ENCODE results near the gene HIGD2A. TPM values are rescaled to one million over a fixed set of nuclear protein-coding genes. Genes with fewer than 3 reads are reported as not detected.

Gene HIGD2A
- total RNA-seq, 1 experiment from 2014 or later: 98.2 TPM

DNA sequence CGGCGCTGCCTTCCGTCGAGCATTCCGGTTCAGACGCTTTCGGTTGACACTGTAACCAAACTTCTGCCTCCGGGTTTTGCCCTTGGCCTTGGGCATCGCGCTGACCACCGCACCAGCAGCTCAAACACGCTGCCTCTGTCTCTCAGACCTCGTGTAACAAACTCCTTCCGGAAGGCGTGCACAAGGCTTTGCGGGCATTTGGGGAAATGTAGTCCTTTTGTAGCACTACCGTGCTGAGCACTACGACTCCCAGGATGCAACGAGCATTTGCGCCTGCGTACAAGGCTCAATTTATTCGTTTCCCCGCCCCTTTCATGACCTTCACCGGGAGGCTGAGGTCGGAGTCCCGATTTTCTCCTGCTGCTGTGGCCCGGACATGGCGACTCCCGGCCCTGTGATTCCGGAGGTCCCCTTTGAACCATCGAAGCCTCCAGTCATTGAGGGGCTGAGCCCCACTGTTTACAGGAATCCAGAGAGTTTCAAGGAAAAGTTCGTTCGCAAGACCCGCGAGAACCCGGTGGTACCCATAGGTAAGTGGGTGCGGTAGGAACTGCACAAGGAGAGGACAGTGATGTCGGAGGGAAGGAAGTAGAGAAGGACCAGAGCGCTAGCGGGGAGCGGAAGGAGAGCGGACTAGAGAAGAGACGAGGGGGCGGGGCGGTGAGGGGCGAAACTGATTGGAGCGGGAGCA is at the start of gene HIGD2A, which contains the start of gene NOP16 (continued):
- TF ChIP-seq ZSCAN18 (CRISPR knock-in tag; IDR thresholded peaks at IDR 0.05) (no peak), PRRX2 (CRISPR knock-in tag; IDR thresholded peaks at IDR 0.05) (no peak), NR3C1 (CRISPR knock-in tag; conservative IDR thresholded peaks at IDR 0.05; ENCODE audit: low read depth) (no peak), OVOL2 (CRISPR knock-in tag; IDR thresholded peaks at IDR 0.05; ENCODE audit: borderline replicate concordance) (no peak), CDX4 (CRISPR knock-in tag; IDR thresholded peaks at IDR 0.05; ENCODE audit: borderline replicate concordance) (no peak), E2F4 (CRISPR knock-in tag; IDR thresholded peaks at IDR 0.05; ENCODE audit: borderline replicate concordance, low read depth) (no peak), FOXP4 (CRISPR knock-in tag; IDR thresholded peaks at IDR 0.05) (peak; percentile 60; the same call in 1 of the 2 replicates), TEAD4 (CRISPR knock-in tag; IDR thresholded peaks at IDR 0.05) (peak; percentile 25; the same call in 1 of the 2 replicates), ZNF317 (CRISPR knock-in tag; IDR thresholded peaks at IDR 0.05; ENCODE audit: borderline replicate concordance, low read depth) (no peak), SMAD4 (CRISPR knock-in tag; IDR thresholded peaks at IDR 0.05) (no peak)
- TF ChIP-seq, protein P1, sequence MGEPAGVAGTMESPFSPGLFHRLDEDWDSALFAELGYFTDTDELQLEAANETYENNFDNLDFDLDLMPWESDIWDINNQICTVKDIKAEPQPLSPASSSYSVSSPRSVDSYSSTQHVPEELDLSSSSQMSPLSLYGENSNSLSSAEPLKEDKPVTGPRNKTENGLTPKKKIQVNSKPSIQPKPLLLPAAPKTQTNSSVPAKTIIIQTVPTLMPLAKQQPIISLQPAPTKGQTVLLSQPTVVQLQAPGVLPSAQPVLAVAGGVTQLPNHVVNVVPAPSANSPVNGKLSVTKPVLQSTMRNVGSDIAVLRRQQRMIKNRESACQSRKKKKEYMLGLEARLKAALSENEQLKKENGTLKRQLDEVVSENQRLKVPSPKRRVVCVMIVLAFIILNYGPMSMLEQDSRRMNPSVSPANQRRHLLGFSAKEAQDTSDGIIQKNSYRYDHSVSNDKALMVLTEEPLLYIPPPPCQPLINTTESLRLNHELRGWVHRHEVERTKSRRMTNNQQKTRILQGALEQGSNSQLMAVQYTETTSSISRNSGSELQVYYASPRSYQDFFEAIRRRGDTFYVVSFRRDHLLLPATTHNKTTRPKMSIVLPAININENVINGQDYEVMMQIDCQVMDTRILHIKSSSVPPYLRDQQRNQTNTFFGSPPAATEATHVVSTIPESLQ (CRISPR knock-in tag; IDR thresholded peaks at IDR 0.05): no peak

GRCh38 chr5:176339304-176339703 is 49.2 kb upstream of the HIGD2A start:
- Mint-ChIP-seq H3K27me3 (ENCODE audit: low read depth) (no peaks in the 10 kb centered on the region), H3K36me3 (peaks cover 18% of the 10 kb centered on the region), H3K27ac (no peak overlapping the region), H3K9me3 (no peaks in the 10 kb centered on the region), H3K4me3 (no peak overlapping the region), H3K4me1 (no peaks in the 10 kb centered on the region)
- DNase-seq (ENCODE audit: low spot score): no peak
- CTCF ChIA-PET: no interaction called here
- TF ChIP-seq MXD4 (CRISPR knock-in tag; IDR thresholded peaks at IDR 0.05; ENCODE audit: borderline replicate concordance) (no peak), RELA (CRISPR knock-in tag; IDR thresholded peaks at IDR 0.05; ENCODE audit: borderline replicate concordance) (no peak), HMGA2 (CRISPR knock-in tag; IDR thresholded peaks at IDR 0.05) (no peak), ELF4 (CRISPR knock-in tag; IDR thresholded peaks at IDR 0.05; ENCODE audit: low read depth) (no peak)
- TF ChIP-seq, protein P2, sequence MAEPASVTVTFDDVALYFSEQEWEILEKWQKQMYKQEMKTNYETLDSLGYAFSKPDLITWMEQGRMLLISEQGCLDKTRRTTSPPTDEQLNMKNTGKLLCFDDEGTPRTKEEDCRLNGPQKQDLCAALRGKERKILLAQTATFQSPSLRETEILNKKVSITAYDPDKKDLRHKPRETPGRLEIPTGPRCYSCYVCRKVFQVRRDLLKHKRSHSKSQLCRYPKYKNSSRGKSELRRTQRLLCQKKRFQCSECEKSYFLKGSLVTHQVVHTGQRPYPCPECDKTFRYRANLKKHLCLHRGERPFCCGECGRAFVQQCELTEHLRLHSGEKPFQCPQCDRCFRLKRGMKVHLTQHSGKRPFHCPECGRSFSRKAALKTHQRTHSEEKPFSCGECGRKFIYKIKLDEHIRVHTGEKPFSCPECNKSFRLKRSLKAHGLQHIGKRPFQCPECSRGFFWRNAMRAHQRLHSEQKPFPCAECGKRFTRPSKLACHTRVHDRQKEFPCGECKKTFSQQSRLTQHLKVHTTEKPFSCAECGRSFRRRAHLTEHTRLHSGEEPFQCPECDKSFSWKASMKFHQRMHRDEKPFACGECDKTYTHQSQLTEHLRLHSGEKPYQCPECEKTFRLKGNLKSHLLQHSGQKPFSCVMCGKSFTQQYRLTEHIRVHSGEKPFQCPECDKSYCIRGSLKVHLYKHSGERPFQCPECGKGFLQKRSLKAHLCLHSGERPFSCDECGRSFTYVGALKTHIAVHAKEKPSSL (CRISPR knock-in tag; conservative IDR thresholded peaks at IDR 0.05): no peak
- ATAC-seq: no peak
- POLR2A ChIA-PET: no interaction called here

Measured in WTC11 (cell line).